ENCODE data around the gene DLL4. TPM values are rescaled to one million over a fixed set of nuclear protein-coding genes. Genes with fewer than 3 reads are reported as not detected.

Gene DLL4
- total RNA-seq, 4 donors from 2014 or later: 18.2 to 31.1 (median 22.6) TPM

- H3K36me3 ChIP-seq: no peaks in the 10 kb centered on the region
- intact Hi-C loops (cut with DNase I; ENCODE audit: low total_unique reads): no loop called here
- no peaks in the 10 kb centered on the region for H3K9me3 ChIP-seq
- no peak for DNase-seq
- TF ChIP-seq POLR2A (IDR thresholded peaks at IDR 0.05): no peak
- TF ChIP-seq, protein P1, sequence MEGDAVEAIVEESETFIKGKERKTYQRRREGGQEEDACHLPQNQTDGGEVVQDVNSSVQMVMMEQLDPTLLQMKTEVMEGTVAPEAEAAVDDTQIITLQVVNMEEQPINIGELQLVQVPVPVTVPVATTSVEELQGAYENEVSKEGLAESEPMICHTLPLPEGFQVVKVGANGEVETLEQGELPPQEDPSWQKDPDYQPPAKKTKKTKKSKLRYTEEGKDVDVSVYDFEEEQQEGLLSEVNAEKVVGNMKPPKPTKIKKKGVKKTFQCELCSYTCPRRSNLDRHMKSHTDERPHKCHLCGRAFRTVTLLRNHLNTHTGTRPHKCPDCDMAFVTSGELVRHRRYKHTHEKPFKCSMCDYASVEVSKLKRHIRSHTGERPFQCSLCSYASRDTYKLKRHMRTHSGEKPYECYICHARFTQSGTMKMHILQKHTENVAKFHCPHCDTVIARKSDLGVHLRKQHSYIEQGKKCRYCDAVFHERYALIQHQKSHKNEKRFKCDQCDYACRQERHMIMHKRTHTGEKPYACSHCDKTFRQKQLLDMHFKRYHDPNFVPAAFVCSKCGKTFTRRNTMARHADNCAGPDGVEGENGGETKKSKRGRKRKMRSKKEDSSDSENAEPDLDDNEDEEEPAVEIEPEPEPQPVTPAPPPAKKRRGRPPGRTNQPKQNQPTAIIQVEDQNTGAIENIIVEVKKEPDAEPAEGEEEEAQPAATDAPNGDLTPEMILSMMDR (IDR thresholded peaks at IDR 0.05): no peak
- H3K27ac ChIP-seq: peak overlapping the region; percentile 88 to 91
- no peaks in the 10 kb centered on the region for H3K27me3 ChIP-seq
- no peak overlapping the region for H3K4me3 ChIP-seq
- no peaks in the 10 kb centered on the region for H3K4me1 ChIP-seq
Measured at GRCh38 chr15:40942878-40943277, 13.7 kb downstream of the DLL4 start.

DNA sequence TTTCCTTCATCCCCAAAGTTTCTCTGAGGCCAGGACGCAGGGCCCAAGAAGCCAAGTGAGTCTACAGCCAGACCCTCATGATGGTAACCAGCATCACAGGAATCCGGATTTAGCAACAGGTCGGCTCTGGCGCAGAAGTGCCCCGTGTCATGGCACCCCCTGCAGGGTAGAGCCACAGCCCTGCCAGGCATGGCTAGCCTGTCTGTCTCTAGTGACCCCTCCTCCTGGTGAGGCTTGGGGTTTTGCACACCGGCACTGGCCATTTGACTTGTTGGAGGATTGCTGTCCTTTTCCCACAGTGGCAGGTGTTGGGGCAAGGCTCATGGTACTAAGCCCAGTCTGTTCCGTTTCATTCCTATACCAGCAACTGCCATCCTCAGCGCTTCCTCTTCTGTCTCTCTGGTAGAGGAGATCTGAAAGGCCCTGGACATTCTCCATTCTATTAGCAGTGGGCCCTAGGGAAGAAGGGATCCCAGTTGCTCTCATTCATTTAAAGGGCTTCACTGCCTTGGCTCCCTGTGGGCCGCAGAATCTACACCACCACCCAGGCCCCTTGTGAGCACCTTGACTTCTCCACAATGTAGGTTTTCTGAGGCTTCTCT is 14.7 kb downstream of the DLL4 start:
- H3K27ac ChIP-seq: no peak overlapping the region
- no peak for DNase-seq
- H3K9me3 ChIP-seq: no peaks in the 10 kb centered on the region
- no peaks in the 10 kb centered on the region for H3K4me1 ChIP-seq
- TF ChIP-seq POLR2A (IDR thresholded peaks at IDR 0.05): no peak
- TF ChIP-seq, protein P1 (IDR thresholded peaks at IDR 0.05): no peak
- no peaks in the 10 kb centered on the region for H3K27me3 ChIP-seq
- intact Hi-C loops (cut with DNase I; ENCODE audit: low total_unique reads): no loop called here
- H3K4me3 ChIP-seq: no peak overlapping the region
- no peaks in the 10 kb centered on the region for H3K36me3 ChIP-seq

DNA sequence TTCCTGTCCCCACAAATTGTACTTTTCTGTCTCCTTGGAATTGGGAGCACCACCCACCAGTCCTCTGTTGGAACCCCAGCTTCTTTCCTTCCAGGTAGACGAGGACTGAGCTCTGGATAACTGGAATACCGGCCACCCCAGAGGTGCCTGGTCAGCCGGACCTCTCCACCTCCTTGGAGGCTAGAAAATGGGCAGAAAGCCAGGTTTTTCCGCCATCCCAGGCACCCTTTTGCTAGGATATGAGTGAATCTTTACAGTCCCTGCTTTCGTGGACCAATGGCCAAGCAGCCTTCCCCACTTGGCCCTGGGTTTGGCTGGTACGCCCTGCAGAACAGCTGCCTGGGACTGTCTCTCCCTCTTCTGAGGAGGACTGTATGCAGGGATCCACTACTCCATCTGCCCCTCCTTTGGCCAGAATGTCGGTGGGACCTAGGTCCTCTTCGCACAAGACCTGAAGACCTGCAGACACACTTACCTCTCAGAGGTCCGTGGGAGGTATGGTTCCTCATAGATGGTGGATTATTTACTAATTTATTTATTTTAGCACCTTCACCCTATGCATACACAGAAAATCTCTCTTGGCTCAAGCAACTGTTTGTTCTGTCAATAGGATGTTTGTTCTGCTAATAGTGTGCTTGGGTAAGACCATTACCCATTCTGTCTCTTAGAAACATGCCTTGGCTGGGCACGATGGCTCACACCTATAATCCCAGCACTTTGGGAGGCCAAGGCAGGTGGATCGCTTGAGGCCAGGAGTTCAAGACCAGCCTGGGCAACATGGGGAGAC is 15.6 kb downstream of the DLL4 start:
- intact Hi-C loops (cut with DNase I; ENCODE audit: low total_unique reads): no loop called here
- DNase-seq: no peak

GRCh38 chr15:40948706-40949473 is 19.8 kb downstream of the DLL4 start:
- intact Hi-C loops (cut with DNase I; ENCODE audit: low total_unique reads): no loop called here
- Histone ChIP-seq H3K4me1 (peaks cover 0 to 4% of the 10 kb centered on the region in 2 donors), H3K27me3 (no peaks in the 10 kb centered on the region), H3K36me3 (no peaks in the 10 kb centered on the region), H3K9me3 (no peaks in the 10 kb centered on the region), H3K27ac (no peak overlapping the region), H3K4me3 (no peak overlapping the region)
- no peak for DNase-seq
- TF ChIP-seq, protein P1 (IDR thresholded peaks at IDR 0.05): no peak
- TF ChIP-seq POLR2A (IDR thresholded peaks at IDR 0.05): no peak

More for the DNA sequence above, 15.6 kb downstream of the DLL4 start:
- Histone ChIP-seq H3K27me3 (no peaks in the 10 kb centered on the region), H3K27ac (no peak overlapping the region), H3K9me3 (no peaks in the 10 kb centered on the region), H3K4me3 (no peak overlapping the region), H3K36me3 (no peaks in the 10 kb centered on the region), H3K4me1 (no peaks in the 10 kb centered on the region)
- no peak for TF ChIP-seq POLR2A (IDR thresholded peaks at IDR 0.05)
- TF ChIP-seq, protein P1 (IDR thresholded peaks at IDR 0.05): no peak

Measured in uterus (tissue), 4 donors.